ENCODE measurements around the gene FSTL4. TPM values are rescaled to one million over a fixed set of nuclear protein-coding genes. Genes with fewer than 3 reads are reported as not detected.

Gene FSTL4
- total RNA-seq, 2 experiments from 2014 or later = not detected

DNA sequence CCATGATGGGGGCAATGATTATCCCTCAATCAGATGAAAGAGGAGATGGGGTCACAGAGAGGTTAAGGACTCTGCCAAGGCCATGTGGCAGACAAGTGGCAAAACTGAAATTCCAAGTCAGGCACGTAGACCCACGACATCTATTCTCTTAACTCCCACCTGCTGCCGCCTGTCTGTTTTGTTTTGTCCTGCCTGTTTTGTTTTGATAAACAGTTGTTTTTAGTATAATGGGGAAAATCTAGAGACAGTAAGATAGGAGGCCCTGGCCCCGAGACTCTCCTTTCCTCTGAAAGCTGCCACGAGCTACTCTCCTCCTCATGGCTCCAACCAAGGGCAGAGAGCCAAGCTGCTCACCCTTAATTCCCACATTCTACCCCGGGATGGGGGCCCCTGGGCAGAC is 4.9 kb downstream of the FSTL4 start:
- no peak overlapping the region for H2AFZ ChIP-seq (ENCODE audit: low read length)
- TF ChIP-seq, protein P1, sequence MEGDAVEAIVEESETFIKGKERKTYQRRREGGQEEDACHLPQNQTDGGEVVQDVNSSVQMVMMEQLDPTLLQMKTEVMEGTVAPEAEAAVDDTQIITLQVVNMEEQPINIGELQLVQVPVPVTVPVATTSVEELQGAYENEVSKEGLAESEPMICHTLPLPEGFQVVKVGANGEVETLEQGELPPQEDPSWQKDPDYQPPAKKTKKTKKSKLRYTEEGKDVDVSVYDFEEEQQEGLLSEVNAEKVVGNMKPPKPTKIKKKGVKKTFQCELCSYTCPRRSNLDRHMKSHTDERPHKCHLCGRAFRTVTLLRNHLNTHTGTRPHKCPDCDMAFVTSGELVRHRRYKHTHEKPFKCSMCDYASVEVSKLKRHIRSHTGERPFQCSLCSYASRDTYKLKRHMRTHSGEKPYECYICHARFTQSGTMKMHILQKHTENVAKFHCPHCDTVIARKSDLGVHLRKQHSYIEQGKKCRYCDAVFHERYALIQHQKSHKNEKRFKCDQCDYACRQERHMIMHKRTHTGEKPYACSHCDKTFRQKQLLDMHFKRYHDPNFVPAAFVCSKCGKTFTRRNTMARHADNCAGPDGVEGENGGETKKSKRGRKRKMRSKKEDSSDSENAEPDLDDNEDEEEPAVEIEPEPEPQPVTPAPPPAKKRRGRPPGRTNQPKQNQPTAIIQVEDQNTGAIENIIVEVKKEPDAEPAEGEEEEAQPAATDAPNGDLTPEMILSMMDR (conservative IDR thresholded peaks at IDR 0.05; ENCODE audit: low read length) = no peak
- no peak for TF ChIP-seq EZH2phosphoT487 (IDR thresholded peaks at IDR 0.05; ENCODE audit: borderline replicate concordance, low read depth, low read length)
- H3K4me1 ChIP-seq (ENCODE audit: insufficient read depth, low read length, poor library complexity, severe bottlenecking) = no peaks in the 10 kb centered on the region
- intact Hi-C loops (cut with micrococcal nuclease; ENCODE audit: unreplicated experiment) = no loop called here
- no peaks in the 10 kb centered on the region for H3K36me3 ChIP-seq (ENCODE audit: insufficient read depth, low read length)
- H4K20me1 ChIP-seq (ENCODE audit: insufficient read depth, low read length) = no peaks in the 10 kb centered on the region
- BruUV-seq (replicated peaks) = no TSS peak
- no peak overlapping the region for H3K4me2 ChIP-seq (ENCODE audit: low read length)
- CTCF ChIA-PET (ENCODE audit: unreplicated experiment) = no interaction called here
- H3K4me3 ChIP-seq (ENCODE audit: low read depth, low read length, poor library complexity, severe bottlenecking) = no peak overlapping the region
- H3K27ac ChIP-seq (ENCODE audit: low read depth, low read length, poor library complexity, severe bottlenecking) = no peak overlapping the region
- H3K9me3 ChIP-seq (ENCODE audit: low read length) = no peaks in the 10 kb centered on the region
- no peak for DNase-seq (ENCODE audit: low spot score)
- no peaks in the 10 kb centered on the region for H3K9me2 ChIP-seq (ENCODE audit: insufficient read depth, low read length)
- POLR2A ChIA-PET = no interaction called here
- no peaks in the 10 kb centered on the region for H3K79me2 ChIP-seq (ENCODE audit: insufficient read depth, low read depth, low read length)

DNA sequence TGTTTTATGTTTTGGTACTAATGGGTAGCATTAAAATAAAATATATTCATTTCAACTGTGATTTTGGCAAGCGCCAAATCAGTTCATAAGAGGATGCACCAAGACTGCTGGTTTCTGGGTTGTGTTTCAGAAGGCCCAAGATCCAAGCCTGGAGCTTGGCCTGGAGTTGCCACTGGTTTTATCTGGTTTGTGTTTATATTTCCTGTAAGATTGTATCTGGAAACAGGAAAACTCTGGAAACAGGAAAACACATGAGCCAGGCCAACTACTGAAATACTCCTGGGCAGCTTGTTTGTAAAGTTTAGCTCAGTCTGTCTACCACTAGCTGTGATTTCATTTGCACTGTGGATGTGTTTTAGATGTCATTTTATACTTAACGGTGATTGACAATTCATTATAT is 5.5 kb downstream of the FSTL4 start:
- no peaks in the 10 kb centered on the region for H3K36me3 ChIP-seq (ENCODE audit: insufficient read depth, low read length)
- no peak overlapping the region for H2AFZ ChIP-seq (ENCODE audit: low read length)
- no peaks in the 10 kb centered on the region for H3K9me3 ChIP-seq (ENCODE audit: low read length)
- no peaks in the 10 kb centered on the region for H3K79me2 ChIP-seq (ENCODE audit: insufficient read depth, low read depth, low read length)
- TF ChIP-seq EZH2phosphoT487 (IDR thresholded peaks at IDR 0.05; ENCODE audit: borderline replicate concordance, low read depth, low read length) = no peak
- TF ChIP-seq, protein P1 (conservative IDR thresholded peaks at IDR 0.05; ENCODE audit: low read length) = no peak
- H3K27ac ChIP-seq (ENCODE audit: low read depth, low read length, poor library complexity, severe bottlenecking) = no peak overlapping the region
- H3K4me2 ChIP-seq (ENCODE audit: low read length) = no peak overlapping the region
- no peak for DNase-seq (ENCODE audit: low spot score)
- no peaks in the 10 kb centered on the region for H3K4me1 ChIP-seq (ENCODE audit: insufficient read depth, low read length, poor library complexity, severe bottlenecking)
- no peaks in the 10 kb centered on the region for H4K20me1 ChIP-seq (ENCODE audit: insufficient read depth, low read length)
- no TSS peak for BruUV-seq (replicated peaks)
- CTCF ChIA-PET (ENCODE audit: unreplicated experiment) = no interaction called here
- no peak overlapping the region for H3K4me3 ChIP-seq (ENCODE audit: low read depth, low read length, poor library complexity, severe bottlenecking)
- POLR2A ChIA-PET = no interaction called here
- intact Hi-C loops (cut with micrococcal nuclease; ENCODE audit: unreplicated experiment) = no loop called here
- no peaks in the 10 kb centered on the region for H3K9me2 ChIP-seq (ENCODE audit: insufficient read depth, low read length)

DNA sequence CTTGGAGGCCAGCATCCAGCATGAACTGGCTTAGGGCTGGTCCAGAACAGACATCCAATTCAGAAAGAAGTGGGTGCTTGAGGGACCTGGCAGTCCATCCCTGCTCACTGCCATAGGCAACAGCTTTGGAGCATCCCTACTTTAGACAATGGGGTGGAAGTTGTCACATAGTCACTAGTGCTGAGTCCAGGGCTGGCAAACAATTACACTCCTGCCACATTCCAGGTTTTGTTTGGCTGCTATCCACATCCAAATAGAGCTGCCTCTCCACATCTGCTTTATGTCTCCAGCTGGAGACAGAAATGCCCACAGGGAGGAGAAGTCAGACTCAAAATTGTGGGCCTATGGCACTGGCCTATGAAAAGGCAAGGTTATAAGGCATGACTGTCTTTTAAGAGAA is 7.0 kb downstream of the FSTL4 start:
- ChIA-PET POLR2A (no interaction called here), CTCF (ENCODE audit: unreplicated experiment) (interaction anchor here (0.6 kb wide), 1 partner anchor 1141 kb away, joined by 3 read pairs; no protein-coding TSS in a partner anchor)
- DNase-seq (ENCODE audit: low spot score) = no peak
- Histone ChIP-seq H3K4me3 (ENCODE audit: low read depth, low read length, poor library complexity, severe bottlenecking) (no peak overlapping the region), H2AFZ (ENCODE audit: low read length) (no peak overlapping the region), H3K79me2 (ENCODE audit: insufficient read depth, low read depth, low read length) (no peaks in the 10 kb centered on the region), H3K4me1 (ENCODE audit: insufficient read depth, low read length, poor library complexity, severe bottlenecking) (no peaks in the 10 kb centered on the region), H3K9me3 (ENCODE audit: low read length) (no peaks in the 10 kb centered on the region), H4K20me1 (ENCODE audit: insufficient read depth, low read length) (no peaks in the 10 kb centered on the region), H3K9me2 (ENCODE audit: insufficient read depth, low read length) (no peaks in the 10 kb centered on the region), H3K27ac (ENCODE audit: low read depth, low read length, poor library complexity, severe bottlenecking) (no peak overlapping the region), H3K36me3 (ENCODE audit: insufficient read depth, low read length) (no peaks in the 10 kb centered on the region), H3K4me2 (ENCODE audit: low read length) (no peak overlapping the region)
- BruUV-seq (replicated peaks) = no TSS peak
- TF ChIP-seq, protein P1 (conservative IDR thresholded peaks at IDR 0.05; ENCODE audit: low read length) = no peak
- TF ChIP-seq EZH2phosphoT487 (IDR thresholded peaks at IDR 0.05; ENCODE audit: borderline replicate concordance, low read depth, low read length) = no peak
- intact Hi-C loops (cut with micrococcal nuclease; ENCODE audit: unreplicated experiment) = no loop called here
